Measurements from ENCODE around the gene SATB2.

- TF ChIP-seq CTCF (tag by site-specific recombination; IDR thresholded peaks at IDR 0.05) (no peak), ZBTB20 (tag by site-specific recombination; IDR thresholded peaks at IDR 0.05) (no peak), ZFP69B (tag by site-specific recombination; IDR thresholded peaks at IDR 0.05) (no peak), SETDB1 (IDR thresholded peaks at IDR 0.05; ENCODE audit: insufficient read length, low read length) (no peak), KLF16 (tag by site-specific recombination; IDR thresholded peaks at IDR 0.05) (no peak), TCF7L2 (IDR thresholded peaks at IDR 0.05; ENCODE audit: borderline replicate concordance, low read depth, low read length) (no peak), OSR2 (tag by site-specific recombination; IDR thresholded peaks at IDR 0.05) (no peak)
- TF ChIP-seq, protein P1, sequence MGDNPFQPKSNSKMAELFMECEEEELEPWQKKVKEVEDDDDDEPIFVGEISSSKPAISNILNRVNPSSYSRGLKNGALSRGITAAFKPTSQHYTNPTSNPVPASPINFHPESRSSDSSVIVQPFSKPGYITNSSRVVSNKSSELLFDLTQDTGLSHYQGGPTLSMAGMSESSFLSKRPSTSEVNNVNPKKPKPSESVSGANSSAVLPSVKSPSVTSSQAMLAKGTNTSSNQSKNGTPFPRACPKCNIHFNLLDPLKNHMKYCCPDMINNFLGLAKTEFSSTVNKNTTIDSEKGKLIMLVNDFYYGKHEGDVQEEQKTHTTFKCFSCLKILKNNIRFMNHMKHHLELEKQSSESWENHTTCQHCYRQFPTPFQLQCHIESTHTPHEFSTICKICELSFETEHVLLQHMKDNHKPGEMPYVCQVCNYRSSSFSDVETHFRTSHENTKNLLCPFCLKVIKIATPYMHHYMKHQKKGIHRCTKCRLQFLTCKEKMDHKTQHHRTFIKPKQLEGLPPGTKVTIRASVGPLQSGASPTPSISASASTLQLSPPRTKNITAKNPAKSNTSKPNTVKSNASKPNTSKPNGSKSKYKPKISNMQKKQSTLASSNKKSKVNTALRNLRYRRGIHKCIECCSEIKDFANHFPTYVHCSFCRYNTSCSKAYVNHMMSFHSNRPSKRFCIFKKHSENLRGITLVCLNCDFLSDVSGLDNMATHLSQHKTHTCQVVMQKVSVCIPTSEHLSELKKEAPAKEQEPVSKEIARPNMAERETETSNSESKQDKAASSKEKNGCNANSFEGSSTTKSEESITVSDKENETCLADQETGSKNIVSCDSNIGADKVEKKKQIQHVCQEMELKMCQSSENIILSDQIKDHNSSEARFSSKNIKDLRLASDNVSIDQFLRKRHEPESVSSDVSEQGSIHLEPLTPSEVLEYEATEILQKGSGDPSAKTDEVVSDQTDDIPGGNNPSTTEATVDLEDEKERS (tag by site-specific recombination; IDR thresholded peaks at IDR 0.05): no peak
Measured at GRCh38 chr2:199223791-199224190, 233.9 kb downstream of the SATB2 start.

All from HEK293 (cell line).